HG03196 (cell line): ENCODE measurements around the gene RIPK4.
"Not testable (repeated sequence)": the region's sequence is repeated elsewhere in the genome, so short reads cannot be mapped to it uniquely, and the experiment has no call there.

Source experiments
- ATAC-seq: cut with Tn5 transposase; IDR thresholded peaks from one replicate; pipeline ENCODE4 v1.9.1; 2021; ENCODE audit not compliant: unreplicated experiment

Gene RIPK4

GRCh38 chr21:41741253-41742072 is 25.4 kb downstream of the RIPK4 start:
- ATAC-seq: no peak

GRCh38 chr21:41740604-41741252 is 26.1 kb downstream of the RIPK4 start:
- no peak for ATAC-seq

DNA sequence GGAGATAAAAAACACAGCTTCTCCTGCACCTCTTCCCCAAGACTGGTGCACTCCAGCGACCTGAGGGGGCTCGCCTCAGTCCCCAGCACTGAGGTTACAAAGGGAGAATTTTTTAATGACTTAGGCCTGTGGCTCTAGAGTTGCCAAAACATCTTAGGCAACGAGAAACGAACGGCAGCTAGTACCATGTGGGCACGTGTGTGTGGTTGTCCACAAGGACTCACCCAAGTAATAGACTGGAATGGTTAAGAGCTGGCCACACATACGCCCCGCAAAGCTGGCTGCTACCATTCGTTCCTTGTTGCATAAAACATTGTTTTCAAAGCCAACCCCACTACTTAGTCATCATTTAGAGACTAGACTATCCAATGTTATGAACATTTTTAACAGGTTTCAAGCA is 26.9 kb downstream of the RIPK4 start:
- ATAC-seq: no peak

GRCh38 chr21:41739011-41739410 is 27.8 kb downstream of the RIPK4 start:
- no peak for ATAC-seq

DNA sequence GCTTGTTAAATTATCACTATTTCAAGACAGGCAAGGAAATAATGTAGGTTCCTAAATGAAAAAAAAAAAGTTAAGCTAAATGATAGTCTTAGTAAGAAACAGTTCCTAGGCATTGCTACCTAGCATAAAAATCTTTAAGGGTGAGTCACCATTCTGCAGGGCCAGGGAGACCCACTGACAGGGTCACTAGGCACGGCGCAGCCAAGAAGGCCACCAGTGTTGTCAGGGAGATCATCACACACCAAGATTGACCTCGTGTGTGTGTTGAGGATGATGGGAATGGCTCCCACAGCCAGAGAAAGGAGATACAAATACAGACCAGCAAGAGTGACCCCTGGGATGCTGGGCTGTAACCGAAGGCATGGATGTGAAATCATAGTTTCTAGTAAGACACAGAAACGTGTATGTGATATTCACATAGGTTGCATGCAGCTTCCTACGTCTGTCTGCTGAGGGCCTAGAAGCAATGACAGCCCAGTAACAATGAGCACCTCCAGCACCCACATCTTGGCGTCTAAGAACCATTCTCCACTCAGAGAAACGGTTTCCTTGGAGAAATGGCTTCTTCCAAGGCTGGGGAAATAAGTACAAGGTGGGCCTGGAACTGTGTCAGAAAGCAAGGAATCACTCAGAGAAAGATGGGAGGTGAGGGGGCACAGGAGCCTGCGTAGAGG is 29.1 kb downstream of the RIPK4 start:
- ATAC-seq: no peak

DNA sequence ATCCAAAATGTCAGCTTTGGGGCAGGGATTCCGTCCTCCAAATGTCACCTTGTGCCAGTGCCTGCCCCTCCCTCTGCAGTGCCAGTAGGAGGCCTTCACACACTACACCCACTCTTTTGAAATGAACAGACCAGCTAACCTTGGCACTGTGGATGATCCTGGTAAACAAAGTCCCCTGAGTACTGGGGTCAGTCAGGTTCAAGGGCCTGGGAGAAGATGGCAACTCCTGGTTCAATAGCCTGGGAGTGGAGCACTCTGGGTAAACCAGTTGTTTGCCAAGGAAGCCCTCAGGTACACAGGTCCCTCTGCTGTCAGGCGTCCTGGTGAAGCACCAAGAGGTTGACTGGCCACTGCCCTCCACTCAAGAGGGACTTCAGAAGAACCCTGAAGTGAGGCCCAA is 30.4 kb downstream of the RIPK4 start:
- no peak for ATAC-seq

DNA sequence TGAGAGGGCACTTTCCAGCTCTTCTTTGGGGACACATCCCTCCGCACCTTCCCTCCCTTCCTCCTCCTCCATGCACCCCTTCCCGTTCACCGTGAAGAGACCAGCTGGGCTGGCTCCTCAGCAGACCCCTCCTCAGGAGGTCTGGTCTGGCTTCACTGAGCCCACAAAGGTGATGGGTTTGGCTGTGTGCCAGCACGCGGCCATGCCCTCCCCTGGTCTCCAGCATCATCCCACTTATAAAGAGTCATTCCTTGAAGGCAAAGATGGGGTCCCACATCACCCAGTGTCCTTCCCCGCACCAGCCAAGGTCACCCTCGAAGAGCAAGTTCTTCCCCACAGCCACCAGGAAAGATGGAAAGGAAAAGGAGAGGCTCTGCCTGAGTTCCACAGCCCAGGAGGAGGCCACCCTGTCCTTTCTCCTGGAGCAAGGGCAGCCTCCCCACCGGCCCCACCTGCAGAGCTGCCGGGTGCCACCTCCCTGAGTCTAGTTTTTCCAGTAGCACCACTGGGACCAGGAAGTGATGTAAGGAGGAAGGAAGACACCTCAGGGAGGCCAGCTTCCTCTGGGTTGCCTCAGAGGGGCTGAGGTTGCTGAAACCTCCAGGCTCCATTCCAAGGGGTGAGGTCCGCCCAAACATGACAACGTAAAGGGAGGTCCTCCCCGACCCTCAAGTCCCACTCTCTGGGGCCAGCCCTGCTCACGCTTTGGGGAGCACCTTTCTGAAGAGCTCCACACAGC is 32.7 kb downstream of the RIPK4 start:
- ATAC-seq: no peak

DNA sequence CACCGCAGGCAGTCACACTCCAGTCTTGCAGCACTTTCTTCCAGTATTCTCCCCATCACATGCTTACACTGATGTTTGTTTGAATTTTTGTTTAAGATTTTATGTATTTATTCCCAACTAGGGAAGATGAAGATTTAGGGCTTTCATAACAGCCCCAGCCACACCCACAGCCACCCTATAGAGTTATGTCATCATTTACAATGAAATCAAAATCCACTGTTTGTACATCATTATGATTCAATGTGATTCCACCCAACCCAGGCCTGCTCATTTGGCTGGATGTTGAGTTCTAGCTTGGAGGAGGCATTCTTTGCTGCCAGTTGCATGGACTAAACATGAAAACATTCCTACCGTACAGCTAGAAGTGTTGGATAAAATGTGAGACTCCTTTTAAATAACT is 35.8 kb downstream of the RIPK4 start:
- no peak for ATAC-seq

- ATAC-seq: no peak
These were observed 36.5 kb downstream of the RIPK4 start for GRCh38 chr21:41730367-41730765.

- no peak for ATAC-seq
These were observed 37.0 kb downstream of the RIPK4 start for GRCh38 chr21:41729701-41730366.

GRCh38 chr21:41727784-41728763 is 38.8 kb downstream of the RIPK4 start:
- no peak for ATAC-seq

- ATAC-seq: no peak
These were observed 39.7 kb downstream of the RIPK4 start for GRCh38 chr21:41726970-41727783.

DNA sequence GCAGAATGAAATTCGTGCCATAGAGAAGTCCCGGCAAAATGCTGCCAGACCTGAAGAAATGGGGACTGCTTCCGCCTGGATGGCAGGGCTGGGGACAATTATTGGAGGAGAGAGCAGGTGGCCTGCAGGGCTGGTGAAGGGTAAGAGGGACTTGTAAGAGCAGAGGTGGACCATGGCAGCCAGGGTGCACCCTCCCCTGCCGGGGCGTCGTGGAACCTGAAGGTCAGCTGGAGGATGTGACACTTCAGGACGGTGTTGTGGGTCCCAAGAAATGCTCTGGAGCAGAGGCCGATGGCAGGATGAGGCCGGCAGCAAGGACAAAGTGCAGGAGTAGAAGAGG is 40.3 kb downstream of the RIPK4 start:
- no peak for ATAC-seq

DNA sequence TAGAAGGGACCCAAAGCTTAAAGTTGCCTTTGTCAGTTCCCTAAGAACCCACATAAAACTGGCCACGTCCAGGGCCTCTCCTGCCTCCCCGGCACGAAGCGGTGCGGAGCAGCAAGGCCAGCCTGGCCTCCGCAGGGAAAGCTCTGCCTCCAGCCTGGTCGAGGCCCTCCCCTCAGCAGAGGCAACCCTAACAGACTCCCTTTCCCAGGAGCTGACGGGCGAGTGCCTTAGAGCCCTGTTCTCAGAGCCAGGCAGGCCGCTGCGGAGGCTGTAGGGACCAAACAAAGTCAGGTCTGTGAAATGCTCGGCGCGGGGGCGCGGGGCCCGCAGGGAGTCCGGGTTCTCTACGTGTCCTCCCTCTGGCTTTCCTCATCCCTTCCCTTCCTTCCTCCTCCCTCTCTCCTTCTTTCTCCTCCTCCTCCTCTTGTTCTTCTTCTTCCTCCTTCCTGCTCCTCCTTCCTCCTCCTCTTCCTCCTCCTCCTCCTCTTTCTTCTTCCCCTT is 40.7 kb downstream of the RIPK4 start:
- ATAC-seq: no peak

DNA sequence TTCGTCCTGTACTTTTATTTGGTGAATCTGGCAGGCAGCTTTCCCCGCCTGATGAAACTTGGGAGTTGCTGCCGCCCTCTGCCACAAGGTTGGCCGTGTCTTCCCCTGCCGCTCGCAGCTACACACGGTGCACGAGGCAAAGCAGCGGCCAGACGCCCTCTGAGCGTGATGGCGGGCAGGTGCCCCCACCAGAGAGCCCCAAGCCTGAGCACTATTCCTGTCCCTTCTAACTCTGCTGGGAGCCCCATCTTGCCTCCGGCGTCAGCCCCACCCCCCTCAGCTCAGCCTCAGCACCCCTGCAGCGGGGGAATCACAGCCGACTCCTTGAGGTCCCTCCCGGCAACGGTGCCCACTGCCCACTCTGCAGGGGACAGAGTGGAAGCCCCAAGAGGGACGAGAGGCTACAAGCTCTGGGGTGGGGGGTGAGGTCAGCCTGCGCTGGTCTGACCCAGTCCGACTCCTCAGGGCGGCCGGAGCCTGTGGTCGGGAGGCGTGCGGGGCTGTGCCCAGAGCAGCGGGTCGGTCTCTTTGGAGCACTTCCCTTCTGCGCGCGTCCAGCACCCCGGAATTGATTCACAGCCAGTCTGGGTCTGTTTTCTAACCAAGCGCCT is 41.3 kb downstream of the RIPK4 start:
- no peak for ATAC-seq

GRCh38 chr21:41723835-41724234 is 43.0 kb downstream of the RIPK4 start:
- not testable (repeated sequence) for ATAC-seq

DNA sequence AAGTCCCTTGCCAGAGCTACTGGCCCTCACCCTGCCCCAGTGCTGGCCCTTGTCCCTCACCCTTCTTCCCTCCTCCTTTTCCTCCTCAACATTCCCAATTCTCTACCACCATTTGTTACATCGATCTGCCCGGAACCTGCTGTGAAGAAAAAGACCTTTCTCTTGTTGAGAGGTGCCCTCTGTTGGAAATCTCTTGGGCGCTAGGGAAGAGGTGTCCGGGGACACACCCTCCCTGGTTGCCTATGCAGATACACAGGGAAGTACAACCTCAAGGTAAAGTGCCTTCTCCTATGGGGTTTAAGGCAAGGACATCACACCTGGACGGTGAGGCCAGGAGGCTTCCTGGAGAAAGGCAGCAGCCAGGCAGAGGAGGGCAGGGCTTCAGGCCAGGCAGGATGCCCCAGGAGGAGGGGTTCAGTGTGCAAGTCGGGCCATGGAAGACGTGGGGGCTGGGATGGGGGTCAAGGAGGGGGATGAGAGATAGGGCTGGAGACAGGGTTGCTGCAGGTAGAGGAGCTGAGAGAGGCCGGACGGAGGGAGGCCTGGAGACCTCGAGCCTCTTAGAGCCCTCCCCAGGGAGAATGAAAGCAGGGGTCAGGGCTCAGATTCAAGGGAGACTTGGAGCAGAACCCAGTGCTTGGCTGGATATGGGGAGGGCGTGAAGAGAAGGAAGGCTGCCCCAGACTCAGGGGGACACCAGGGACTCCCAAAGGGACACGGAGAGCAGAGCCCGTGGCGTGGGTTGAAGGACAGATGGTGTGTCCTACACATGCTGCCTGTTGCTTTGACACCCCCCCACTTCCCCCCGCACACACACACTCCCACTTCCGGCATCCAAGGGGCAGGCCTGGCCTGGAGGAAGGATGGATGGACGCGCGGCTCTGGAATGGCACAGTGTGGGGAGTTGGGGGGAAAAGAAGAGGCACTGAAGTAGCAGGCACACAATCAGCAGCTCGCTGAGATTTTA is 44.5 kb downstream of the RIPK4 start:
- ATAC-seq: no peak
